ENCODE data around the gene SENP3. TPM values are rescaled to one million over a fixed set of nuclear protein-coding genes. Genes with fewer than 3 reads are reported as not detected.

SENP3 gene
- total and polyA plus RNA-seq, 2 donors (not counting 3 experiments of a cell fraction or from before 2014, with no cell fraction given), result 63.4 to 96.5 TPM

DNA sequence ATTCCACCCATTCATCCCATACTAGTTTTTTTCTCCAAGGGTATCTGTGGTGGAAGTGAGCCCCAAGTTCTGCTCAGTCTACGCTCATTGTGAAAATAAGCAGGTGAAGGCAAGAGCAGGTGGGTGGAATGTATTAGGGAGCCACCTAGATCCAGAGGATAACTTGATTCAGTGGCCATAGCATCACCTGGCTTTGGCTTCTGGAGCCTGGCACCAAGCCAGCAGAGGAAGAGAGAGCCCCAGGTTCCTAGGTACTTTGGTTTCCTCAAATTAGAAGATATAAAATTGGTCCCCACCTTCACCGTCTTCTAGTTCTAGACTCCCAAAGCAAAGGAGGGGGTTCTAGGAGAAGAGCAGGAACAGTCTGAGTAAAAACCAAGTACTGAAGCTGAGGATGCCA, 48.9 kb downstream of the SENP3 start:
- FAIRE-seq (no peak), DNase-seq (ENCODE audit: low read depth, low spot score) (no peak)
- peaks cover under 1 to 2% of the 10 kb centered on the region in 2 experiments for H3K36me3 ChIP-seq (ENCODE audit: control insufficient read depth in 2 of 2, extremely low read depth in 1 of 2, insufficient read depth in 2 of 2, low read length in 2 of 2)
- no peak for TF ChIP-seq POLR2AphosphoS5 (IDR thresholded peaks at IDR 0.05; ENCODE audit: insufficient read depth, low read depth, low read length)
- TF ChIP-seq JUN (IDR thresholded peaks at IDR 0.05; ENCODE audit: borderline replicate concordance, insufficient read depth, insufficient read length, low read depth), result no peak
- no peak for TF ChIP-seq EZH2 (IDR thresholded peaks at IDR 0.05; ENCODE audit: borderline replicate concordance, low read depth, low read length, severe bottlenecking)
- TF ChIP-seq MAX (IDR thresholded peaks at IDR 0.05; ENCODE audit: insufficient read depth, insufficient read length), result no peak
- TF ChIP-seq GATA2 (IDR thresholded peaks at IDR 0.05; ENCODE audit: insufficient read depth, insufficient read length, low read depth, low read length), result no peak
- no peak for TF ChIP-seq MYC (IDR thresholded peaks at IDR 0.05; ENCODE audit: low read depth, low read length)
- TF ChIP-seq FOS (IDR thresholded peaks at IDR 0.05; ENCODE audit: borderline replicate concordance, insufficient read depth, low read length), result no peak
- TF ChIP-seq POLR2A (IDR thresholded peaks at IDR 0.05; ENCODE audit: low read depth, low read length), result no peak
- TF ChIP-seq, protein P1, sequence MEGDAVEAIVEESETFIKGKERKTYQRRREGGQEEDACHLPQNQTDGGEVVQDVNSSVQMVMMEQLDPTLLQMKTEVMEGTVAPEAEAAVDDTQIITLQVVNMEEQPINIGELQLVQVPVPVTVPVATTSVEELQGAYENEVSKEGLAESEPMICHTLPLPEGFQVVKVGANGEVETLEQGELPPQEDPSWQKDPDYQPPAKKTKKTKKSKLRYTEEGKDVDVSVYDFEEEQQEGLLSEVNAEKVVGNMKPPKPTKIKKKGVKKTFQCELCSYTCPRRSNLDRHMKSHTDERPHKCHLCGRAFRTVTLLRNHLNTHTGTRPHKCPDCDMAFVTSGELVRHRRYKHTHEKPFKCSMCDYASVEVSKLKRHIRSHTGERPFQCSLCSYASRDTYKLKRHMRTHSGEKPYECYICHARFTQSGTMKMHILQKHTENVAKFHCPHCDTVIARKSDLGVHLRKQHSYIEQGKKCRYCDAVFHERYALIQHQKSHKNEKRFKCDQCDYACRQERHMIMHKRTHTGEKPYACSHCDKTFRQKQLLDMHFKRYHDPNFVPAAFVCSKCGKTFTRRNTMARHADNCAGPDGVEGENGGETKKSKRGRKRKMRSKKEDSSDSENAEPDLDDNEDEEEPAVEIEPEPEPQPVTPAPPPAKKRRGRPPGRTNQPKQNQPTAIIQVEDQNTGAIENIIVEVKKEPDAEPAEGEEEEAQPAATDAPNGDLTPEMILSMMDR (IDR thresholded peaks at IDR 0.05; ENCODE audit: extremely low read depth in 1 of 2, insufficient read depth in 1 of 2, low read depth in 1 of 2, low read length in 2 of 2), result no peak
- no peaks in the 10 kb centered on the region for H3K9me1 ChIP-seq (replicated peaks; ENCODE audit: control insufficient read depth, extremely low read depth, insufficient read depth, low read length)
- no peaks in the 10 kb centered on the region for H3K9me3 ChIP-seq (replicated peaks; ENCODE audit: control insufficient read depth, insufficient read depth, low read length)
- no peak overlapping the region for H3K4me2 ChIP-seq (ENCODE audit: insufficient read depth, low read length)
- H3K9ac ChIP-seq (replicated peaks; ENCODE audit: extremely low read depth, insufficient read depth, low read length), result no peak overlapping the region
- intact Hi-C loops (cut with micrococcal nuclease), result loop anchor here (10.0 kb wide), 1 partner anchor 234 kb away; no protein-coding TSS in a partner anchor
- CTCF ChIA-PET, result interaction anchor here (1.8 kb wide), 1 partner anchor 21 kb away, joined by 6 read pairs; no protein-coding TSS in a partner anchor
- H3K4me3 ChIP-seq (replicated peaks in 1 of 3; ENCODE audit: insufficient read depth in 1 of 3, low read depth in 1 of 3, low read length in 3 of 3), result no peak overlapping the region
- peaks cover 24% of the 10 kb centered on the region for H3K4me1 ChIP-seq (ENCODE audit: control insufficient read depth, extremely low read depth, insufficient read depth, low read length)
- peaks cover 52% of the 10 kb centered on the region for H3K79me2 ChIP-seq (ENCODE audit: control insufficient read depth, insufficient read depth, low read length)
- peaks cover 3% of the 10 kb centered on the region for H4K20me1 ChIP-seq (replicated peaks; ENCODE audit: control insufficient read depth, extremely low read depth, insufficient read depth, low read length)
- H3K27ac ChIP-seq (ENCODE audit: insufficient read depth, low read depth, low read length), result no peak overlapping the region
- dilution Hi-C loops (cut with MboI; ENCODE audit: extremely low pct_ligation_motif_present, low sequenced_read_pairs), result no loop called here
- POLR2A ChIA-PET, result no interaction called here
- H2AFZ ChIP-seq (ENCODE audit: low read depth, low read length), result no peak overlapping the region
- BruUV-seq (replicated peaks), result no TSS peak
- H3K27me3 ChIP-seq (ENCODE audit: control insufficient read depth in 2 of 2, insufficient read depth in 2 of 2, low read length in 2 of 2), result no peaks in the 10 kb centered on the region
